Measurements from ENCODE around the gene MYT1. TPM values are rescaled to one million over a fixed set of nuclear protein-coding genes. Genes with fewer than 3 reads are reported as not detected.
"Not testable (repeated sequence)": the region's sequence is repeated elsewhere in the genome, so short reads cannot be mapped to it uniquely, and the experiment has no call there.

MYT1 gene
- total RNA-seq: 1.2 and 3.3 TPM in 2 replicates

DNA sequence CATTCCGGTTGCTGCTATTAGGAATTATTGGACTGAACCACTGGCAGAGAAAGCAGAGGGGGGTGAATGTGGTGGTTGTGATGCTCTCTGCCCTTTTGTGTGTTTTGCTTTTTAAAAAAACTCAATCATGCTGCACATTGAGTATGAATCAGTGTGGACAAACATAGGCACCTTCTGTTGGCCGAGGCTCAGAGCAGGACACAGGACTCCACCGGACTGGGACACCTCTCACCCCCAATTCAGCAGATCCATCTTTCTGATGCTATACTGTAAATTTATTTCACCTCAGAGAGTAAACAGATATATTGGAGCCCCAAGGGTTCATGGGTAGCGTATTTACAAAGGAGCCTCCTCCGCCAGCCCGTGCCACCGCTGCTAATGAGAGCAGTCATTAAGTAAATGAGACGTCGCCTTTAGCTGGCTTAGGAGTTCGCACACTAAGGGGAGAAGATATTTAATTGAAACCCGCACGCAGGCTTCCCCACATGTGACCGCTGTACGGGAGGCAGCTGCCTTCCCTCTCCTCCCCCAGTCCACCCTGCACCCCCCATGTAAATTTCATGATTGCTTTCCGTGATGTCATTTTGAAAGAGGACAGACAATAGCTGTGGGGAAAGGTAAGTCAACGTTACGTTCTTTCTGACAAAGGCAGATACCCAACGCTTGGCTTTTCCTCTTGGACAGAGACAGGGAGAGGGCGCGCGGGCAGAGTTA lies at the start of gene MYT1:
Gene MYT1, plus strand, starts transcription at position 330 of the 714 bp plus-strand sequence. CDS start 34,410 bp downstream, outside the sequence.
- Mint-ChIP-seq H3K4me3 (no peak within 1 kb of the TSS), H3K9me3 (no peaks in the 10 kb centered on the region)
- POLR2A ChIA-PET: no interaction called here

DNA sequence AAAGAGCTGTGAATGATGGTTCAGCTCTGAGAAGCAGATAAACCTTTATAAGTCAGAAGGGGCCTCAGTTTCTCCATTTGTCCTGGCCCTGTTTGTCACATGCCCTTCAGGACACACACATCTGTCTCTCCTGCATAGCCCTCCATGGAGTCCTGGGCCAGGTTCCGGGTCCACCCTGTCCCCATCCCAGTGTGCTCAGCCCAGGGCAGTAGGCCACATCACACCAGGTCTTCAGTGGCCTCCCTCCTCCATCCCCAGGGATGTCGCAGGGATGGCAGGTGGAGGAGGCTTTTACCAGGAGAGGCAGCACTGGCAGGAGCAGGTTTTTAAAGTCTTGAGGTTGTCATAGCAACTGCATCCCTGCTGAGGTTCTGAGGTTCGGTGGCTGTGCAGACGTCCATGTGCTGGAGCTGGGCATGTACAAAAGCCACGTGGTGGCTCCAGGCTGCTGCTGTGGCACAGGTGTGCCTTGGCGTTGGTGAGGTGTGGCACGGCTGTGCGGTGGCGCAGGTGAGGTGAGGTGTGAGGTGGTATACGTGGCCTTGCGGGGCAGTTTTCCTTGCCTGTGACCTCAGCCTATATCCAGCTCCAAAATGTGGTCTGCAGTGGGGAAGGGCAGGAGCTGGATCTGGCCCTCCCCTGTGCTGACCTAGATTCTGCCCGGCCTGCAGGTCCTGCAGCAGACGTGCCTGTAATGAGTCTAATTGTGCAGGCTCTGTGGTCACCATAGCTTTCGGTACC lies 48.9 kb upstream of the MYT1 start:
- Mint-ChIP-seq H3K27me3 (no peaks in the 10 kb centered on the region), H3K27ac (no peak overlapping the region), H3K4me3 (no peak overlapping the region), H3K9me3 (no peaks in the 10 kb centered on the region), H3K36me3 (ENCODE audit: low read depth) (no peaks in the 10 kb centered on the region), H3K4me1 (peaks cover 17% of the 10 kb centered on the region)
- TF ChIP-seq, protein P1, sequence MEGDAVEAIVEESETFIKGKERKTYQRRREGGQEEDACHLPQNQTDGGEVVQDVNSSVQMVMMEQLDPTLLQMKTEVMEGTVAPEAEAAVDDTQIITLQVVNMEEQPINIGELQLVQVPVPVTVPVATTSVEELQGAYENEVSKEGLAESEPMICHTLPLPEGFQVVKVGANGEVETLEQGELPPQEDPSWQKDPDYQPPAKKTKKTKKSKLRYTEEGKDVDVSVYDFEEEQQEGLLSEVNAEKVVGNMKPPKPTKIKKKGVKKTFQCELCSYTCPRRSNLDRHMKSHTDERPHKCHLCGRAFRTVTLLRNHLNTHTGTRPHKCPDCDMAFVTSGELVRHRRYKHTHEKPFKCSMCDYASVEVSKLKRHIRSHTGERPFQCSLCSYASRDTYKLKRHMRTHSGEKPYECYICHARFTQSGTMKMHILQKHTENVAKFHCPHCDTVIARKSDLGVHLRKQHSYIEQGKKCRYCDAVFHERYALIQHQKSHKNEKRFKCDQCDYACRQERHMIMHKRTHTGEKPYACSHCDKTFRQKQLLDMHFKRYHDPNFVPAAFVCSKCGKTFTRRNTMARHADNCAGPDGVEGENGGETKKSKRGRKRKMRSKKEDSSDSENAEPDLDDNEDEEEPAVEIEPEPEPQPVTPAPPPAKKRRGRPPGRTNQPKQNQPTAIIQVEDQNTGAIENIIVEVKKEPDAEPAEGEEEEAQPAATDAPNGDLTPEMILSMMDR (IDR thresholded peaks at IDR 0.05): no peak
- intact Hi-C loops (cut with micrococcal nuclease): no loop called here
- no peak for ATAC-seq (ENCODE audit: low read depth)
- ChIA-PET CTCF (interaction anchor here (1.0 kb wide), 1 partner anchor 32 kb away, joined by 4 read pairs; the partner anchor contains the start of gene LKAAEAR1), POLR2A (no interaction called here)
- no peak for DNase-seq

More for the DNA sequence above, at the start of gene MYT1:
- Mint-ChIP-seq H3K4me1 (no peaks in the 10 kb centered on the region), H3K27me3 (peaks cover 66% of the 10 kb centered on the region), H3K36me3 (ENCODE audit: low read depth) (no peaks in the 10 kb centered on the region), H3K27ac (no peak within 1 kb of the TSS)
- DNase-seq: no peak
- CTCF ChIA-PET: no interaction called here
- no peak for ATAC-seq (ENCODE audit: low read depth)
- TF ChIP-seq, protein P1 (IDR thresholded peaks at IDR 0.05): no peak
- intact Hi-C loops (cut with micrococcal nuclease): no loop called here

DNA sequence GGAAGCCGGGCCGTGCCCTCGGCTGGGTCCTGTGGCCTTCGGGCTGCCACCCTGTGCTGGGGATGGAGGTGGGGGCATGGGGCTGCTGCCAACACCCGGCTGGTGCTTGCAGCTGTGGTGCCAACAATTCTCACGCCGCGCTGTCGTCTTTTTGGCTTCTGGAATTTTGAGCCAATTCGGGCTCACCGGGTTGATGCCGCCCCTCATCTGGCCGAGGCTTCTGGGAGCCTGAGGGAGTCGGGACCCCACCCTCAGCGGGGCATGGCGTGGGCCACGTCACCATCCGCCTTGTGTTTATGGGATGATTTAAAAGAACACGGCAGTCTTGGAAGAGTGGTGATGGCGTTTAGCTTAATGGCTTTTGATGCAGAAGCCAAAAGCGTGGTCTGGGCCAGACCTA lies 48.2 kb upstream of the MYT1 start:
- POLR2A ChIA-PET: no interaction called here
- H3K27ac Mint-ChIP-seq: no peak overlapping the region

DNA sequence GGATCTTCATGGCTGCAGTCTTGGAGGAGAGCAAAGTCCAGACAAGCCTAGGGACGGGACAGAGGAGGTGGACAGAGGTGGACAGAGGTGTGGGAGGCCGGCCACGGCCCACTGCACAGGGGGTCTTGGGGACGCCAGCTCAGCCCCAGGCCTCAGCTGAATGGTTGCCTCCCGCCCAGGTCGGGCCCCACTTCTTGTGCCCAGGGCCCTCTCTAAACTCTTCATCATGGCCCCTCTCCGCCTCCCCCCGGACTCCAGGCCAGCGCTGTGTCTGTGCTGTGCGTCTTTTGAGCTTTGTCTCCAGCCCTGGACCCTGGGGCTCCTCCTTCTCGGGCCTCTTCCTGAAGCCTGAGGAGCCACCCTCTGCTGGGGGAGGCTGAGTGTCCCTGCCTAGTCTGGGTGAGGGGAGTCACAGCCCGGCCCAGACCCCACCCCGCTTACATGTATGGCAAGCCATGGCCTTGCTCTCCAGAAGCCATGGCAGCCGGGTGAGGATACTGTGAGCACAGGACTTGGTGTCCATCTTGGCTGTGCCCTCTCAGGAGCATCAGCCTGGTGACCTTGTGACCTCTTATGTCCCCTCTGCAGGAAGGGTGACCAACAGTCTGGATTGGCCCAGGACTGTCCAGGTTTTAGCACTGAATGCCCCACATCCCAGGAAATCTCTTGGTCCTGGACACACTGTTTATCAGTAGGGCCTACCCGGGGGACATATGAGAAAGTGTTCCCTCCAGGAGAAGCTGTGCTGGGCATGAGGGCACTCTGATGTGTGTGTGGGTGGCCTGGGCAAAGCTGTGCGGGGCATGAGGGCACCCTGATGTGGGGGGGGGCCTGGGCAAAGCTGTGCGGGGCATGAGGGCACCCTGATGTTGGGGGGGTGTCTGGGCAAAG lies 47.5 kb upstream of the MYT1 start:
- DNase-seq (no peak), ATAC-seq (ENCODE audit: low read depth) (no peak)
- TF ChIP-seq, protein P1 (IDR thresholded peaks at IDR 0.05): no peak
- peaks cover 19% of the 10 kb centered on the region for H3K4me1 Mint-ChIP-seq
- H3K36me3 Mint-ChIP-seq (ENCODE audit: low read depth): no peaks in the 10 kb centered on the region
- POLR2A ChIA-PET: no interaction called here
- peaks cover 4% of the 10 kb centered on the region for H3K27me3 Mint-ChIP-seq
- H3K9me3 Mint-ChIP-seq: no peaks in the 10 kb centered on the region
- intact Hi-C loops (cut with micrococcal nuclease): no loop called here
- CTCF ChIA-PET: interaction anchor here (1.0 kb wide), 1 partner anchor 33 kb away, joined by 4 read pairs; the partner anchor contains the start of gene LKAAEAR1
- no peak overlapping the region for H3K27ac Mint-ChIP-seq
- no peak overlapping the region for H3K4me3 Mint-ChIP-seq

More for the DNA sequence above, 48.2 kb upstream of the MYT1 start:
- Mint-ChIP-seq H3K4me3 (no peak overlapping the region), H3K27me3 (no peaks in the 10 kb centered on the region), H3K9me3 (no peaks in the 10 kb centered on the region), H3K36me3 (ENCODE audit: low read depth) (no peaks in the 10 kb centered on the region), H3K4me1 (peaks cover 20% of the 10 kb centered on the region)
- TF ChIP-seq, protein P1 (IDR thresholded peaks at IDR 0.05): no peak
- CTCF ChIA-PET: interaction anchor here (1.0 kb wide), 1 partner anchor 32 kb away, joined by 4 read pairs; the partner anchor contains the start of gene LKAAEAR1
- DNase-seq (no peak), ATAC-seq (ENCODE audit: low read depth) (no peak)
- intact Hi-C loops (cut with micrococcal nuclease): no loop called here

DNA sequence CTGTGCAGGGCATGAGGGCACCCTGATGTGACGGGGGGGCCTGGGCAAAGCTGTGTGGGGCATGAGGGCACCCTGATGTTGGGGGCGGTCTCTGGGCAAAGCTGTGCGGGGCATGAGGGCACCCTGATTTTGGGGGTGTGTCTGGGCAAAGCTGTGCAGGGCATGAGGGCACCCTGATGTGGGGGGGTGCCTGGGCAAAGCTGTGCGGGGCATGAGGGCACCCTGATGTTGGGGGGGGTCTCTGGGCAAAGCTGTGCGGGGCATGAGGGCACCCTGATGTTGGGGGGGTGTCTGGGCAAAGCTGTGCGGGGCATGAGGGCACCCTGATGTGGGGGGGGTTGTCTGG lies 46.8 kb upstream of the MYT1 start:
- H3K36me3 Mint-ChIP-seq (ENCODE audit: low read depth); intact Hi-C loops (cut with micrococcal nuclease); H3K27ac Mint-ChIP-seq; H3K4me3 Mint-ChIP-seq; DNase-seq; POLR2A ChIA-PET; ATAC-seq (ENCODE audit: low read depth); H3K9me3 Mint-ChIP-seq; H3K27me3 Mint-ChIP-seq: not testable (repeated sequence)
- peaks cover 12% of the 10 kb centered on the region for H3K4me1 Mint-ChIP-seq
- CTCF ChIA-PET: interaction anchor here (0.9 kb wide), 1 partner anchor 34 kb away, joined by 3 read pairs; no protein-coding TSS in a partner anchor
